ENCODE measurements around the gene BLM.
A peak's percentile ranks its signal among the peaks of the same experiment; 100 is the strongest.
"Not testable (repeated sequence)": the region's sequence is repeated elsewhere in the genome, so short reads cannot be mapped to it uniquely, and the experiment has no call there.

Gene BLM

GRCh38 chr15:90823455-90823974 lies 106.4 kb downstream of the BLM start:
- H3K4me3 ChIP-seq (ENCODE audit: low read depth, low read length) = no peak overlapping the region
- no peak for DNase-seq (ENCODE audit: low read depth)
- no peak for TF ChIP-seq CTCF (conservative IDR thresholded peaks at IDR 0.05; ENCODE audit: low read depth, low read length)

GRCh38 chr15:90825115-90825899 lies 108.2 kb downstream of the BLM start:
- not testable (repeated sequence) for H3K4me3 ChIP-seq (ENCODE audit: low read depth, low read length); DNase-seq (ENCODE audit: low read depth)

GRCh38 chr15:90826206-90826885 lies 109.2 kb downstream of the BLM start:
- DNase-seq (ENCODE audit: low read depth); H3K4me3 ChIP-seq (ENCODE audit: low read depth, low read length): not testable (repeated sequence)

- no peak for DNase-seq (ENCODE audit: low read depth)
- TF ChIP-seq CTCF (conservative IDR thresholded peaks at IDR 0.05; ENCODE audit: low read depth, low read length) = no peak
- H3K4me3 ChIP-seq (ENCODE audit: low read depth, low read length) = no peak overlapping the region
These were observed 109.8 kb downstream of the BLM start for GRCh38 chr15:90826886-90827435.

- no peak for TF ChIP-seq CTCF (conservative IDR thresholded peaks at IDR 0.05; ENCODE audit: low read depth, low read length)
- DNase-seq (ENCODE audit: low read depth) = no peak
- no peak overlapping the region for H3K4me3 ChIP-seq (ENCODE audit: low read depth, low read length)
These were observed 111.0 kb downstream of the BLM start for GRCh38 chr15:90828111-90828510.

- no peak for DNase-seq (ENCODE audit: low read depth)
- H3K4me3 ChIP-seq (ENCODE audit: low read depth, low read length) = no peak overlapping the region
- no peak for TF ChIP-seq CTCF (conservative IDR thresholded peaks at IDR 0.05; ENCODE audit: low read depth, low read length)
These were observed 112.0 kb downstream of the BLM start for GRCh38 chr15:90829126-90829525.

- H3K4me3 ChIP-seq (ENCODE audit: low read depth, low read length) = no peak overlapping the region
- peak; percentile 47 for DNase-seq (ENCODE audit: low read depth)
These were observed 112.8 kb downstream of the BLM start for GRCh38 chr15:90829942-90830440.

More at GRCh38 chr15:90829942-90830440, 112.8 kb downstream of the BLM start:
- TF ChIP-seq CTCF (conservative IDR thresholded peaks at IDR 0.05; ENCODE audit: low read depth, low read length) = no peak

Measured in choroid plexus epithelial cell (primary cell).